Testis (tissue), 2 donors: ENCODE results near the gene HOXA7.

ENCODE experiments used
- POLR2A ChIP-seq: fragments of 450-650 bp; IDR thresholded peaks from one replicate; pipeline ENCODE4 v1.6.1; 2017; ENCODE audit warnings: antibody characterized with exemption, mild to moderate bottlenecking, moderate library complexity
- TF ChIP-seq, protein P1 (sequence below), 3 experiments: fragments of 450-650 bp in 2 of 3; fragments of 200-600 bp in 1 of 3; sonication (generic) in 1 of 3; IDR thresholded peaks; one replicate each; pipeline ENCODE4 v1.5.1; 2016 to 2019; ENCODE audit warnings: antibody characterized with exemption in 3 of 3, mild to moderate bottlenecking in 2 of 3, moderate library complexity in 1 of 3

GRCh38 chr7:27147199-27148030 lies 9.1 kb downstream of the HOXA7 start, which contains the start of gene HOXA6:
- TF ChIP-seq, protein P1, sequence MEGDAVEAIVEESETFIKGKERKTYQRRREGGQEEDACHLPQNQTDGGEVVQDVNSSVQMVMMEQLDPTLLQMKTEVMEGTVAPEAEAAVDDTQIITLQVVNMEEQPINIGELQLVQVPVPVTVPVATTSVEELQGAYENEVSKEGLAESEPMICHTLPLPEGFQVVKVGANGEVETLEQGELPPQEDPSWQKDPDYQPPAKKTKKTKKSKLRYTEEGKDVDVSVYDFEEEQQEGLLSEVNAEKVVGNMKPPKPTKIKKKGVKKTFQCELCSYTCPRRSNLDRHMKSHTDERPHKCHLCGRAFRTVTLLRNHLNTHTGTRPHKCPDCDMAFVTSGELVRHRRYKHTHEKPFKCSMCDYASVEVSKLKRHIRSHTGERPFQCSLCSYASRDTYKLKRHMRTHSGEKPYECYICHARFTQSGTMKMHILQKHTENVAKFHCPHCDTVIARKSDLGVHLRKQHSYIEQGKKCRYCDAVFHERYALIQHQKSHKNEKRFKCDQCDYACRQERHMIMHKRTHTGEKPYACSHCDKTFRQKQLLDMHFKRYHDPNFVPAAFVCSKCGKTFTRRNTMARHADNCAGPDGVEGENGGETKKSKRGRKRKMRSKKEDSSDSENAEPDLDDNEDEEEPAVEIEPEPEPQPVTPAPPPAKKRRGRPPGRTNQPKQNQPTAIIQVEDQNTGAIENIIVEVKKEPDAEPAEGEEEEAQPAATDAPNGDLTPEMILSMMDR (IDR thresholded peaks at IDR 0.05): no peak
- no peak for TF ChIP-seq POLR2A
